ENCODE results near the gene MMP24OS. TPM values are rescaled to one million over a fixed set of nuclear protein-coding genes. Genes with fewer than 3 reads are reported as not detected.

Gene MMP24OS
- total and polyA plus RNA-seq, 2 of the 4 experiments (the other 2 are of a cell fraction) = 5.9 to 64.9 TPM

- Histone ChIP-seq H4K91ac (ENCODE audit: insufficient read depth, low read depth, low read length) (no peak overlapping the region), H4K5ac (ENCODE audit: low read depth, low read length) (no peak overlapping the region), H3K9ac (ENCODE audit: low read depth, low read length) (no peak overlapping the region), H2AK5ac (ENCODE audit: low read depth, low read length) (peak overlapping the region; percentile 37; the same call in 1 of the 2 replicates), H2BK5ac (ENCODE audit: low read depth, low read length, poor library complexity, severe bottlenecking) (no peak overlapping the region), H3K36me3 (ENCODE audit: control insufficient read depth, insufficient read depth, low read length) (peaks cover 57% of the 10 kb centered on the region), H3K79me1 (ENCODE audit: low read depth in 1 of 2, low read length in 2 of 2) (peaks cover 30 to 64% of the 10 kb centered on the region in 2 experiments), H3K9me3 (ENCODE audit: control insufficient read depth, insufficient read depth, low read length) (no peaks in the 10 kb centered on the region), H3K14ac (replicated peaks; ENCODE audit: low read depth, low read length) (no peak overlapping the region), H3K4me1 (ENCODE audit: control insufficient read depth, insufficient read depth, low read length) (peaks cover 6% of the 10 kb centered on the region), H3K18ac (ENCODE audit: low read depth, low read length) (no peak overlapping the region), H3K27me3 (ENCODE audit: control insufficient read depth, insufficient read depth, low read length) (no peaks in the 10 kb centered on the region), H3K9me1 (ENCODE audit: insufficient read depth, low read length) (peaks cover 6% of the 10 kb centered on the region; the same call in 1 of the 2 replicates), H2AFZ (replicated peaks; ENCODE audit: low read length, poor library complexity) (peak overlapping the region; percentile 14), H3K4ac (ENCODE audit: low read depth, low read length) (no peak overlapping the region), H3K56ac (ENCODE audit: extremely low read depth, insufficient read depth, low read length) (no peak overlapping the region), H2BK15ac (ENCODE audit: low read depth, low read length) (no peak overlapping the region), H3K4me2 (ENCODE audit: low read depth, low read length) (no peak overlapping the region), H4K20me1 (ENCODE audit: insufficient read depth, low read length) (no peaks in the 10 kb centered on the region; the same call in none of the 2 replicates), H4K8ac (ENCODE audit: low read depth in 2 of 2, low read length in 2 of 2) (no peak overlapping the region), H2BK20ac (ENCODE audit: low read depth, low read length) (no peak overlapping the region), H3K23ac (ENCODE audit: low read depth, low read length) (no peak overlapping the region), H3K27ac (ENCODE audit: insufficient read depth, low read length) (no peak overlapping the region; the same call in 1 of the 2 replicates), H2BK120ac (ENCODE audit: low read depth, low read length) (no peak overlapping the region), H2AK9ac (replicated peaks; ENCODE audit: low read depth, low read length, poor library complexity) (peak overlapping the region; percentile 50), H3K4me3 (ENCODE audit: insufficient read depth, low read depth, low read length) (no peak overlapping the region)
- POLR2A ChIA-PET (ENCODE audit: unreplicated experiment) = interaction anchor here (1.1 kb wide), 1 partner anchor 9 kb away, joined by 5 read pairs; the partner anchor contains the start of gene EIF6
- WGBS, 2 experiments (ENCODE audit: extremely low coverage in 2 of 2, insufficient read length in 1 of 2) = 94% methylated on average over 7 of the region's 12 CpGs; no CpG with 5 or more reads in 1 of the 2 experiments
- CTCF ChIA-PET = no interaction called here
- ATAC-seq (ENCODE audit: low read depth) (no peak), DNase-seq (no peak)
- dilution Hi-C loops (cut with HindIII; ENCODE audit: low sequenced_read_pairs, unreplicated experiment) (no loop called here), intact Hi-C loops (cut with micrococcal nuclease) (loop anchor here (10.0 kb wide), 2 partner anchors 159 to 401 kb away; partner anchors contain the start of genes ACSS2, GDF5 and GGT7), in situ Hi-C loops (cut with MboI; ENCODE audit: low sequenced_read_pairs) (no loop called here)
- BruUV-seq (replicated peaks) = no TSS peak
- TF ChIP-seq FOS (IDR thresholded peaks at IDR 0.05; ENCODE audit: low read depth, low read length) (no peak), POLR2A (IDR thresholded peaks at IDR 0.05; ENCODE audit: low read depth, low read length) (peak; percentile 25; the same call in 1 of the 2 replicates)
These were observed 2.1 kb downstream of the MMP24OS start for GRCh38 chr20:35275741-35276251.
